Measurements from ENCODE around the gene DTNA.

The DTNA gene

DNA sequence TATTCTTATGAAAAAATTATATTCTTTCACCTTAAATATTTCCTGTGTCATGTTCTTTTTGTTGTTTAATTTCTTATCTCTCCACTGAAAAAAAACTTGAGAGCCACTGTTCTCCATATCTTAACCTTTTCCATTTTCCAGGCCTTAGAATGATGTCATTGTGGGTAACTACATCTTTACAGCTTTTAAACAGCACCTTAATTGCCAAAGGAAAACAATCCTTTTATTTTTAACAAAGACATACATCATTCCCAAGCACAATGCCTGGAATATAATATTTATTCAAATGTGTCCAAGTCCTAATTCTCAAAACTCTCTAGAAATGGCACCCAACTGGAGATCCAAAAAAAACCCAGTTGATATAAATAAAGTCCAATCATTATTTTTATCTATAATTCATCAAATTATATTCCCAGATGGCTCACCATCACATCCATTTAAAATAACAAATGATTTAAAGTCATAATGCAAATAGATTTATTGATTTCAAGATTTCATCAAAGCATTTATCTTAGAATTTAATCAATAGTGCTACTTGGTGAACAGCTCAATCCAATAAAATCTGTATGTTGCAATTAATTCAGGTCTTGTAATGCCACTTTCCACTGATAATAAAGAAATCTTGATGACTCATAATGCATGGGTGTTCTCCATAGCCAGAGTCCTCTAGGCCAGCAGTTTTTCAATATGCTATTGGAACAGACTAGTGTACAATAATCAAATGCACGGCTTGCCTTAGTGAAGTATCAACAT, 224.0 kb downstream of the DTNA start:
- H3K27ac Mint-ChIP-seq, result no peak overlapping the region
- no peak for DNase-seq
- no peaks in the 10 kb centered on the region for H3K36me3 Mint-ChIP-seq (ENCODE audit: low read depth)
- no peaks in the 10 kb centered on the region for H3K9me3 Mint-ChIP-seq
- H3K4me3 Mint-ChIP-seq, result no peak overlapping the region
- H3K27me3 Mint-ChIP-seq, result peaks cover 11% of the 10 kb centered on the region
- no peaks in the 10 kb centered on the region for H3K4me1 Mint-ChIP-seq (ENCODE audit: low read depth)

DNA sequence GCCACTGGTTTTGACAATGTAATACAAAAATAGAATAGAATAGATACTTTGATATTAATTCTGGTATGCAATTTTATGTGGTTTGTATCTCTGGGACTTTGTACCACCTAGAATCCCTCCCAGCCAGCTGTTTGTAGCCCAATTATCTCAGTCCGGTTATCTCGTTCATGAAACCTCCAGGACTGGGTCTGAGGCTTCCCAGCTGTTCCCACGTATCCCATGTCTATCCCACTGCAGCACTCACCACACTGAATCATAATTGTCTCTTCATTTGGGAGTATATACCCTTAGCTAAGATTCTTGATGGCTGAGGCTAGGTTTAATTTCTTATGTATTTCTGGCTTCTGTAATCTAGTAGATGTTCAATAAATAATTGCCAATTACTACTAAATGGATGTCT, 226.7 kb downstream of the DTNA start:
- no peaks in the 10 kb centered on the region for H3K36me3 Mint-ChIP-seq (ENCODE audit: low read depth)
- no peaks in the 10 kb centered on the region for H3K9me3 Mint-ChIP-seq
- H3K4me1 Mint-ChIP-seq (ENCODE audit: low read depth), result no peaks in the 10 kb centered on the region
- no peak for DNase-seq
- H3K27ac Mint-ChIP-seq, result no peak overlapping the region
- peaks cover 11% of the 10 kb centered on the region for H3K27me3 Mint-ChIP-seq
- H3K4me3 Mint-ChIP-seq, result no peak overlapping the region

DNA sequence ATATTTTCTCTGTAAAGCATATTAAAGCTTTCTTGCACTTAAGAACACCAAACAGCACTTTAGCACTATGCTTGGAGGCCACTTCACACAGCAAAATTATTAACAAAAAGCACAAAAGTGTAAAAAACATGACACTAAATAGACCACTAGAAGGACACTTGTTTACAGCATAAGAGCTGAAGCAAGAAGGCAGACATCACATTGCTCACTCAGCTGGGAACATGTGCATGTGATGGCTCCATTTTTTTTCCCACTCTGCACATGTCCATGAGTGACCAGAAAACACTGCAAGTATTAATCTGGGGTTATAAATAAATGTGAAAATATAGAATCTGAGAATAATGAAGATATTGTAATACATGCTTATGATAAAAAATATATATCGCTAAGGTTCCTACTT, 228.0 kb downstream of the DTNA start:
- no peak overlapping the region for H3K27ac Mint-ChIP-seq
- peaks cover 3% of the 10 kb centered on the region for H3K4me1 Mint-ChIP-seq (ENCODE audit: low read depth)
- H3K4me3 Mint-ChIP-seq, result no peak overlapping the region
- peaks cover 15% of the 10 kb centered on the region for H3K27me3 Mint-ChIP-seq
- H3K9me3 Mint-ChIP-seq, result no peaks in the 10 kb centered on the region
- no peaks in the 10 kb centered on the region for H3K36me3 Mint-ChIP-seq (ENCODE audit: low read depth)
- DNase-seq, result no peak

All from activated T-cell treated with anti-CD3 and anti-CD28 coated beads, Interleukin-2, amount 50 U/mL, for 24 hours (primary cell).